HG02970 (cell line): ENCODE results near the gene OTOG.

ENCODE experiments used
- ATAC-seq: cut with Tn5 transposase; IDR thresholded peaks from one replicate; pipeline ENCODE4 v1.9.1; 2021; ENCODE audit warnings: mild to moderate bottlenecking, moderate library complexity, moderate number of reproducible peaks; ENCODE audit not compliant: unreplicated experiment, low FRiP score

Gene OTOG

GRCh38 chr11:17578296-17578695, 31.2 kb downstream of the OTOG start:
- no peak for ATAC-seq

GRCh38 chr11:17578958-17579357, 31.9 kb downstream of the OTOG start:
- ATAC-seq: no peak

- ATAC-seq: no peak
Observed at GRCh38 chr11:17579451-17579850, 32.4 kb downstream of the OTOG start.

GRCh38 chr11:17580271-17580670, 33.2 kb downstream of the OTOG start:
- ATAC-seq: no peak

GRCh38 chr11:17581036-17581731, 34.1 kb downstream of the OTOG start:
- ATAC-seq: no peak

GRCh38 chr11:17581732-17582053, 34.6 kb downstream of the OTOG start:
- ATAC-seq: no peak

- ATAC-seq: no peak
Observed at GRCh38 chr11:17585911-17586695, 39.0 kb downstream of the OTOG start.

- no peak for ATAC-seq
Observed at GRCh38 chr11:17588166-17588565, 41.1 kb downstream of the OTOG start.

GRCh38 chr11:17588721-17589120, 41.7 kb downstream of the OTOG start:
- ATAC-seq: no peak

GRCh38 chr11:17590463-17590862, 43.4 kb downstream of the OTOG start:
- ATAC-seq: no peak

GRCh38 chr11:17591293-17591692, 44.2 kb downstream of the OTOG start:
- no peak for ATAC-seq

GRCh38 chr11:17593466-17594245, 46.6 kb downstream of the OTOG start:
- no peak for ATAC-seq

GRCh38 chr11:17594686-17595192, 47.7 kb downstream of the OTOG start:
- no peak for ATAC-seq

- ATAC-seq: no peak
Observed at GRCh38 chr11:17595526-17596309, 48.7 kb downstream of the OTOG start.

GRCh38 chr11:17596310-17596669, 49.2 kb downstream of the OTOG start:
- no peak for ATAC-seq

- ATAC-seq: no peak
Observed at GRCh38 chr11:17596711-17597110, 49.7 kb downstream of the OTOG start.

GRCh38 chr11:17597770-17598169, 50.7 kb downstream of the OTOG start:
- no peak for ATAC-seq

- ATAC-seq: peak; percentile 72
Observed at GRCh38 chr11:17598700-17599459, 51.8 kb downstream of the OTOG start.

GRCh38 chr11:17599460-17599925, 52.4 kb downstream of the OTOG start:
- no peak for ATAC-seq
